ENCODE data around the gene IL6. TPM values are rescaled to one million over a fixed set of nuclear protein-coding genes. Genes with fewer than 3 reads are reported as not detected.

IL6 gene
- total RNA-seq, 1 donor from 2014 or later: 8.5 TPM

DNA sequence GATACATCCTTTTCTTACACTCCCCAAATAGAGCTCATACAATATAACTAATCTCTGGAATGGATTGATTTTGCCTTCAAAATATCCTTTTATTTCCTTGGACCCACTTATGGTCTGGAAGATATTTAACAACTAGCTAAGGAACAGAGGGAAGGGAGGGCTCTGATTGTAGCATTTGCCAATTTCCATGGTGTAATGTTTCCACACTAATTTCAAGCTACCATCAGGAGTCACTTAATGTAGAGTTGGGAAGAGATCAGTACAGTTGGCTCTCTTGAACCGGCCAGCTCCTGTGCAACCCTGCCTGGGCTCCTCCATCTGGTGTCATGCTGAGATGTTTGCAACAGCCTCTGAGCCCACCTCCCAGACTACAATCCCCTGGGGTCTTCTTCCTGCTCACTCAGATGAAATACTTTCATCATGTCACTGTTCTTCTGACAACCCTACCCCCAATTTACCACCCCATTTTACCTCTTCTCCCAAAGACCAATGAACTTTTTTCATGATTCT, 8.0 kb upstream of the IL6 start:
- no peak for DNase-seq (ENCODE audit: low read depth)
- TF ChIP-seq, protein P1, sequence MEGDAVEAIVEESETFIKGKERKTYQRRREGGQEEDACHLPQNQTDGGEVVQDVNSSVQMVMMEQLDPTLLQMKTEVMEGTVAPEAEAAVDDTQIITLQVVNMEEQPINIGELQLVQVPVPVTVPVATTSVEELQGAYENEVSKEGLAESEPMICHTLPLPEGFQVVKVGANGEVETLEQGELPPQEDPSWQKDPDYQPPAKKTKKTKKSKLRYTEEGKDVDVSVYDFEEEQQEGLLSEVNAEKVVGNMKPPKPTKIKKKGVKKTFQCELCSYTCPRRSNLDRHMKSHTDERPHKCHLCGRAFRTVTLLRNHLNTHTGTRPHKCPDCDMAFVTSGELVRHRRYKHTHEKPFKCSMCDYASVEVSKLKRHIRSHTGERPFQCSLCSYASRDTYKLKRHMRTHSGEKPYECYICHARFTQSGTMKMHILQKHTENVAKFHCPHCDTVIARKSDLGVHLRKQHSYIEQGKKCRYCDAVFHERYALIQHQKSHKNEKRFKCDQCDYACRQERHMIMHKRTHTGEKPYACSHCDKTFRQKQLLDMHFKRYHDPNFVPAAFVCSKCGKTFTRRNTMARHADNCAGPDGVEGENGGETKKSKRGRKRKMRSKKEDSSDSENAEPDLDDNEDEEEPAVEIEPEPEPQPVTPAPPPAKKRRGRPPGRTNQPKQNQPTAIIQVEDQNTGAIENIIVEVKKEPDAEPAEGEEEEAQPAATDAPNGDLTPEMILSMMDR (IDR thresholded peaks at IDR 0.05; ENCODE audit: insufficient read depth, low read length, poor library complexity, severe bottlenecking): no peak
- Histone ChIP-seq H3K4me3 (ENCODE audit: low read depth, low read length) (no peak overlapping the region), H3K36me3 (ENCODE audit: control insufficient read depth, insufficient read depth, low read length) (no peaks in the 10 kb centered on the region), H3K27me3 (ENCODE audit: control insufficient read depth, insufficient read depth, low read length) (no peaks in the 10 kb centered on the region)

DNA sequence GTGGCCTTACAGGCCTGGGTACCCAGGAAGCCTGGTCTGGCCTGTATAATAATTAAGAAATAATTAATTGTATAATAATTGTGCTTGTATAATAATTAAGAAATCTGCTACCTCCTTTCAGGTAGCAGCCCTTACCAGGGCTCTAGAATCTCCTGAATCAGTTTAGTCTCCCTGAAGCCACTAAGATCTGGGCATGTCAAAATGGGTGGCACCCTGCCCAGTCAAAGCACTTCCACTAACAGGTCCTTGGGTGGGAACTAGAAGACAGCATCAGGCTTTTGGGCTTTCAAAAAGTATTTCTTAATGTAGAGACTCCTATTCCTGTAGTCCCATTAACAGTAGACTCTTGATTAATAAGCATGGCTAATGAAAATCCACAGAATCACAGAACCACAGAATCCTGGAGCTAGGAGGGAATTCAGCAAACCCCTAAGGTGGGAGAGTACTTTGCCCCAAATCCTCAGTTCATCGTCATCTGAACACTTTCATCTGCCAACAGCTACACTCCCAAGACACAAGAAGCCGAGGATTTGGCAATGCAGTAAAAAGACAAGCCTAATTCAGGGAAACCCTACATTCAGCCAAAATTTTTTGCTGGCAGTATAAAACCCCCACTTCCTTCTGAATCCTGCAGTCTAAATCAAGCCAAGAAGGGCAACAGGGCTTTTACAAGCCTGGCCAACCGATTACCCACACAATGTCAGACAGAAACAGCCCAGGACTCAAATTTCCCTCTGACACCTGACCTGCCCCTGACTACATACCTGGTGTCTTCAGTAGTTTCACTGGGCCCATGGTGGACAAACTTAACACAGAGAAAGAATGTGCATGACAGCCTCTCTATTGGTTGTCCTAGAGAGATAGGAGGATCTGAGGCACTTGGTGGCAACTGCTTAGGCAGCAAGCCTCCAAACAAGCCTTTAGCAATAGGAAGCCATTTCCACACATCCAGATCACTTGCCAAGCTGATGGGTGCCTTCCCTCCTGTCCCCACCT, 5.9 kb upstream of the IL6 start:
- TF ChIP-seq, protein P1 (IDR thresholded peaks at IDR 0.05; ENCODE audit: insufficient read depth, low read length, poor library complexity, severe bottlenecking): no peak
- DNase-seq (ENCODE audit: low read depth): no peak
- no peaks in the 10 kb centered on the region for H3K36me3 ChIP-seq (ENCODE audit: control insufficient read depth, insufficient read depth, low read length)
- H3K27me3 ChIP-seq (ENCODE audit: control insufficient read depth, insufficient read depth, low read length): no peaks in the 10 kb centered on the region
- no peak overlapping the region for H3K4me3 ChIP-seq (ENCODE audit: low read depth, low read length)

DNA sequence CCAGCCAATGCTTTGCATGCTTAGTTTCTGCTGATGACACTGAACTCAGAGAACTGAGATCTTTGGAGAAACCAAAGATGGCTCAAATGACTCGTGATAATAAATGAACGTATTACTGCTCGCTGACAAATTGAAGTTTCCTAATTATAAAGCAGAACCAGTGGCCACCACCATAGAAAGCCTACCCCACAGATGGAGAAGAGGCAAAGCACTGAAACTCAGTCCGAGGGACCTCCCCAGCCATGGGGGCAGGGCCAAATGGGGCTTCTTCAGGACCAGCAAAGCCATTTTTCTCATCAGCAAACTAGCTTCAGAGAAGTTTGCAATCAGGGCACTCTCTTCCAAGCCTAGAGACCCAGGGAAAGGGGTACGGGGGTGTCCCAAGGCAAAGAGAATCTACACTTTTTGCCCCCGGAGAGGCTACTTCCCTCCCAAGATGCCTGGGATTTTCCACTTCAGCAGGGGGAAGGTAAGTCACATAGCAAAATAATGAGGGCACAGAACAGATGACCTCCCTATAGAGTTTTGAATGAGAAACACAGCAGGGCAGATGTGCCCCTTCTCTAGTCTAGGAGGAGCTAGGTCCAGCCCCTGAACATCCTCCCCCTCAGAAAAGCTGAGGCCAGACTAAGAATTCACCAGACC, 4.3 kb upstream of the IL6 start:
- H3K27me3 ChIP-seq (ENCODE audit: control insufficient read depth, insufficient read depth, low read length): no peaks in the 10 kb centered on the region
- no peaks in the 10 kb centered on the region for H3K36me3 ChIP-seq (ENCODE audit: control insufficient read depth, insufficient read depth, low read length)
- TF ChIP-seq, protein P1 (IDR thresholded peaks at IDR 0.05; ENCODE audit: insufficient read depth, low read length, poor library complexity, severe bottlenecking): no peak
- H3K4me3 ChIP-seq (ENCODE audit: low read depth, low read length): no peak overlapping the region
- no peak for DNase-seq (ENCODE audit: low read depth)

DNA sequence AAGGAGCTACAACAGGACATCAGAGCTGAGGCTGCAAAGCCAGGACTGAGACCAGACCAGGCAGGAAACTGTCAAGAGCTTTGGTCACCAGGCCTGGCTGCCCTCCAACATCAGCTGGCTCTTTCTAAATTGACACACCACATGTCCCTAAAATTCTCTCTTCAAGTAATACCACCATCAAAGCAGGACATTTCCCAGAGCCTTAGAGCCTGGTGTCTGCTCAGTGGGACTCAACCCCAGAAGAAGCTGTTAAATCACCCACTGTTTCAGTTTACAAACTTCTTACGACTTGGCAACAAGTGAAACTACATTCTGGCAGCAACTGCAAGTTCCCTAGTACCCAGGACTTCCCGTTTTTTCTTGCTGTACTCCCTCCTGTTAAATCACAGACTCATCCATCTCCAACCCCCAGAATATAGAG, 3.8 kb upstream of the IL6 start:
- Histone ChIP-seq H3K4me3 (ENCODE audit: low read depth, low read length) (no peak overlapping the region), H3K36me3 (ENCODE audit: control insufficient read depth, insufficient read depth, low read length) (no peaks in the 10 kb centered on the region), H3K27me3 (ENCODE audit: control insufficient read depth, insufficient read depth, low read length) (no peaks in the 10 kb centered on the region)
- TF ChIP-seq, protein P1 (IDR thresholded peaks at IDR 0.05; ENCODE audit: insufficient read depth, low read length, poor library complexity, severe bottlenecking): no peak
- DNase-seq (ENCODE audit: low read depth): no peak

DNA sequence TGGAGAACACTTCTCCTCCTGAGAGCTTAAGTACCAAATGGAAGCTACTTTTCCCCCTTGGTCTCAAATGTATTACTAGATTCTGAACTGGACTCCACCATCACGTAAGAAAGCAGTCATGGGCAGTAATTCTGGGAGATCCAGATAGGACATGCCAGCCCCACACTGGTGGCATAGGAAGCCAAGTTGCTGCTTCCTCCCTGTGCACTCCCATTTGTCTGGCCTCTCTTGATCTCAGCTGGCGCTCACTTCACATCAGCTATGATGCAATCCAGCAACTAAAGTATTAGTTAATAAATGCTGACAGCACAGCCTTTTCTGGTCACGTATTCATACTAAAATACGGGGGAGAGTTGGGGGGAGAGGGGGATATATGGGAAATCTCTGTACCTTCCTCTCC, 3.4 kb upstream of the IL6 start:
- no peaks in the 10 kb centered on the region for H3K36me3 ChIP-seq (ENCODE audit: control insufficient read depth, insufficient read depth, low read length)
- DNase-seq (ENCODE audit: low read depth): no peak
- TF ChIP-seq, protein P1 (IDR thresholded peaks at IDR 0.05; ENCODE audit: insufficient read depth, low read length, poor library complexity, severe bottlenecking): no peak
- H3K4me3 ChIP-seq (ENCODE audit: low read depth, low read length): no peak overlapping the region
- no peaks in the 10 kb centered on the region for H3K27me3 ChIP-seq (ENCODE audit: control insufficient read depth, insufficient read depth, low read length)

Measured in kidney epithelial cell (primary cell).